Suppressor macrophage treated with lipopolysaccharide for 4 hours (primary cell): ENCODE measurements around the gene PDE4D.
A peak's percentile ranks its signal among the peaks of the same experiment; 100 is the strongest.
"Not testable (repeated sequence)": the region's sequence is repeated elsewhere in the genome, so short reads cannot be mapped to it uniquely, and the experiment has no call there.

Experiments
- DNase-seq: peaks from one replicate; pipeline ENCODE4 v3.0.0-alpha.2; 2020

PDE4D gene

DNA sequence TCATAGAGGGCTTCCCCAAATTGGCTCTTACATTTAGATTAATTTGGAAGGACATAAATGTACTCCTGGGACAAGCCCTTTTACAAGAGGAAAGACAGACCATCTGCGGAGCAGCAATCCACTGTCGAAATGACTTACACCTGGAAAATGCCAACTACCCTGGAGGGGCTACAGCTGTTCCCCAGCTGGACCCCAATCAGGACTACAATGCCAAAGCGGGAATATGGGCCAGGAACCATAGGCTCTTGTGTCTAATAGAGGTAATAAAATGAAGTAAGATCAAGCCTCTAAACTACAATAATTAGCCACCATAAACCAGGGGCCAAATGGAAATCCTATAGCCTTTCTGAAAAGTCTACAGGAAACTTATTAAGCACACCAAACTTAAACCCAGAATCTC, 581.3 kb downstream of the PDE4D start:
- no peak for DNase-seq

GRCh38 chr5:59308685-59309084, 584.8 kb downstream of the PDE4D start:
- not testable (repeated sequence) for DNase-seq

DNA sequence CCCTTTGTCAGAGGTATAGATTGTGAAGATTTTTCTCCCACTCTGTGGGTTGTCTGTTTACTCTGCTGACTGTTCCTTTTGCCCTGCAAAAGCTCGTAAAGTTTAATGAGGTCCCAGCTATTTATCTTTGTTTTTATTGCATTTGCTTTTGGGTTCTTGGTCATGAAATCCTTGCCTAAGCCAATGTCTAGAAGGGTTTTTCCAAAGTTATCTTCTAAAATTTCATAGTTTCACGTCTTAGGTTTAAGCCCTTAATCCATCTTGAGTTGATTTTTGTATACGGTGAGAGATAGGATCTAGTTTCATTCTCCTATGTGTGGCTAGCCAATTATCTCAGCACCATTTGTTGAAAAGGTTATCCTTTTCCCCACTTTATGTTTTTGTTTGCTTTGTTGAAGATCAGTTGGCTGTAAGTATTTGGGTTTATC, 590.2 kb downstream of the PDE4D start:
- not testable (repeated sequence) for DNase-seq

DNA sequence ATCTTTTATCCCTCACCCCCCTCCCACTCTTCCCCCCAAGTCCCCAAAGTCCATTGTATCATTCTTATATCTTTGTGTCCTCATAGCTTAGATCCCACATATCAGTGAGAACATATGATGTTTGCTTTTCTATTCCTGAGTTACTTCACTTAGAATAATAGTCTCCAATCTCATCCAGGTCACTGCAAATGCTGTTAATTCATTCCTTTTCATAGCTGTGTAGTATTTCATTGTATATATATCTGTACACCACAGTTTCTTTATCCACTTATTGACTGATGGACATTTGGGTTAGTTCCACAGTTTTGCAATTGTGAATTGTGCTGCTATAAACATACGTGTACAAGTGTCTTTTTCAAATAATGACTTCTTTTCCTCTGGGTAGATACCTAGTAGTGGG, 591.0 kb downstream of the PDE4D start:
- not testable (repeated sequence) for DNase-seq

- DNase-seq: no peak
These were observed 591.8 kb downstream of the PDE4D start for GRCh38 chr5:59301727-59302126.

- no peak for DNase-seq
These were observed 592.6 kb downstream of the PDE4D start for GRCh38 chr5:59300930-59301329.

- DNase-seq: no peak
These were observed 594.5 kb downstream of the PDE4D start for GRCh38 chr5:59299006-59299405.

DNA sequence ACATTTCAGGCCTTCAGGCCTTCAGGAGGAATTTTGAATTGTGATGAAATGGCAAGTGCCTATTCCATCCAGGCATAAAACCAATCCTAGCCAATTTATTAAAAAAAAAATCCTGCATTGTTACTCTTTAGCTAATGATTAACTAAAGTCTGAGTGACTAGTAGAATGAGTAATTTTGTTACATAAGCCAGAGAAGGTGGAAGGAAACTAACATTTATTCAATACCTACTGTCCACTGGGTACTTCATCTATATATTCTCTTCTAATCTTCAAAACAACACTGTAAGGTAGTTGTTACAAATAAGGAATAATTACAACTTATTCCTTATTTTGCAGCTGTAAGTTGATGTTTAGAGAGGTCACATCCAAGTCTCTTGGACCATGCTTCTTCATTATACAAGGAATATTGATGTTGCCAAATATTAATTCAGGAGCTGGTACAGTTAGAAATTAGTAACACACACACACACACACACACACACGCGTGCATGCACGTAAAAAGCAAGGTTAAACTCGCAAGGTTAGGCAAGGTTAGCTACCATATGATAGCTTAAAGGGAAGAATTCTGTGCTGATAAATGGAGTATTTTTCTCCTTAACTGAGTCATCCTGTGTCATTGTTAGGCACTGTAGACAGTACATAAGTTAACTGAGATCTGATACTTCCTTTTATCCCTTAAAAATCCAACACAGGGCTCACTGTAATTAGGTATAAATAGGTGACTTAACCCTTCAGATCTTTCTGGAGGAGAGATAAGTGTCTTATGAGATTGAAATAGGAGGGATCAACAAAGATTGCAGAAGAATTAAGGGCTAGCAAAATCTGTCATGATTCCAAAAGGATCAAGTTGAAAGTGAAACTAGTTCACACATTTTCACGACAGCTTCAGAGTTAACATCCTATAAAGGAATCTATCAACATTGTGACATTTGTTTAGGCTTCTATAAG, 596.9 kb downstream of the PDE4D start:
- peak; percentile 35 for DNase-seq

DNA sequence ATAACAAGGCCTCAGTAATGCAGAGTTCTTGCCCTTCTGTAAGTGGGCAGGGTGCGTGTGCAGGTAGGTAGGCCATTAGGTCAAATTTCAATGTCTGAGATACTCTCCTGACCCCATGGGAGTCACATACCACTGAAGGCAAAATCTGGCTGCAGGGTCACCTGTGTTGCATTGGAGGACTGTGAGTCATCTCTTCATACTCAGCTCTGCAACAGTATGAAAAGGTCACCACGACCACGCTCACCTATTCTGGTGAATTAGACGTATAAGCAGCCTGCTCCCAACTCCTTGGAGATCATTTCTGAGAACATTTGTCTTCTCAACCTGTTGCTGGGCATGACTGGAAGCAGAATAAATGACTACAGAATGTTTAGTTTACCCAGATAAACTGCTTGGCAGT, 599.8 kb downstream of the PDE4D start:
- no peak for DNase-seq

- no peak for DNase-seq
These were observed 601.6 kb downstream of the PDE4D start for GRCh38 chr5:59291941-59292340.

GRCh38 chr5:59287884-59288283, 605.6 kb downstream of the PDE4D start:
- DNase-seq: no peak

DNA sequence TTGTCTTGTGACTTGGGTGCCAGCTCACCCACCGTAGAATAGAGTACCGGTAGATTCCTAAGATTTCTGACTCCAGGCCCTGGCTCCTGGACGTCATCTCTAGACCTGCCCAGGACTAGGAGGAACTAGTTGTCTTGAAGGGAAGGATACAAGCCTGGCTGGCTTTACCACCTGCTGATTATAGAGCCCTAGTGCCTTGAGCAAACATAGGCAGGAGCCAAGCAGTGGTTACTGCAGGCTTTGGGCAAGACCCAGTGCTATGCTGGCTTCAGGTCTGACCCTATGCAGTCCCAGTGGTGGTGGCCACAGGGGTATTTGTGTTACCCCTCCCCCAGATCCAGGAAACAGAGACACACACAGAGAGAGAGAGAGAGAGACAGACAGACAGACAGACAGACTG, 606.2 kb downstream of the PDE4D start:
- no peak for DNase-seq

GRCh38 chr5:59286510-59286909, 607.0 kb downstream of the PDE4D start:
- no peak for DNase-seq

DNA sequence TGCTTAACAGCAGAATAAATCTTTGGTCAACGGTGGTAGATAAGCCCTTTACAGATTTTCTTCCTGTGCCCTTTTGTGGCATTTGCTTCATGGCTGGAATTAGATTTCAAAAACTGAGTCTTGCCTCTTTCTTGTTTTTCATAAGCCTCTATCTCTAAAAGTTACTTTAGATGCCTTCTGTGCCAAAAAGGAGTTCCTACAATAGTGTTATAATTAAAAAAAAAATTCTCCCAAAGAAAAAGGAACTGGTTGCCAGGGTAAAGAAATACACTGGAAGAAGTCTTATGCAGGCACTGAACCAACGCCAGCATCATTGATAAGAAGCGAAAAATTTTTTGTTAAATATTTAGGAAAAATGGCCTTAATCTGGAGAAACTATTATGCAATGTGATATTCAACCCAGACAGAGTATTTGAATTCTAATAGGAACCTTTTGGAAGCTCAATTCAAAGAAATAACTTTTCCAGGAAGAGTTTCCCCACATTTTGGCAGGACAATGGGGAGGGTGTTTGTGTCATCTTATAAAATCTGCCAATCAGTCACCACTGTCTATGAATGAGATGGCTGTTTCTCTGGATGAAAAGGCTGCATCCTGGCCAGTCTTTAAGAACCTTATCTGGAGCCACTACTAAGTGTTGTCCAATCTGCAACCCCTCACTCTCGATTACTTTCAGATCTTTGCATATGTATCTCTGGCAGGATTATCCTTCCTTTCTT, 608.1 kb downstream of the PDE4D start:
- DNase-seq: no peak

- DNase-seq: no peak
These were observed 610.8 kb downstream of the PDE4D start for GRCh38 chr5:59282726-59283125.

DNA sequence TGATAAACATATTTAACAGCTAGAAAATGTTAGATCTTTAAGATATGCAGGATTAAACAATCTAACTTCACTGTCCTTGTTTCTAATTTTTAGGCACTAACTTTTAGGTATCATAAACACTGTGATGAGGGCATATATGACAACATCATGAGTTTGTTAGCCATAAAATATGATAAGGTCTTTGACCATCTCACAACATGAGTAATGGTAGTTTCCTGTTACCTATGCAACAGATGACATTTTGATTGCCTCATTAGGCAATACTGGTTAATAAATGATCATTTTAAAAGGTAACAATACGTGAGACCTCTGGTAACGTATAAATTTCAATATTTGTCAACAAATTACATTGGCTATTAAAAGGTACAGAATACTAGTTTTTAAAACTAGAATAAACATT, 613.5 kb downstream of the PDE4D start:
- DNase-seq: no peak

DNA sequence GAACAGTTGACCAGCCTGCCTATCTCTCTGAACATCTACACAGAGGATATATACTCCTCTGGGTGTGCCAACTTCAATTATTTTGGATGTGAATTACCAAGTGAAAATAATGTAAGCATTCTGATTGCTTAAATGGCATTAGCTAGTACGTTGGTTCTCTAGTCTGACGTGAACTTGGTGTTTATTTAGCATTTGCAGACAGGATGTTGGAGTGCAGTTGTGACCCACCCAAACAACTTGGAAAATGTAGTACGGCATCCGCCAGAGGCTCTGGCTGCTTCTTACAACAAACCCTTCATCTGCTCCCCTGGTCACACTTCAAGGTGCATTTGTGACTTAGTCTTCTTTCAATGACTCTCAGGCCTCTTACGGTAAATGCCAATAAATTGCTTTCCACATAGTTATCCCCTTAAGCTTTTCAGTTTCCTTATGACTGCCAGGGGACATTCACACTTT, 616.6 kb downstream of the PDE4D start:
- DNase-seq: no peak

- DNase-seq: no peak
These were observed 617.2 kb downstream of the PDE4D start for GRCh38 chr5:59276325-59276675.

DNA sequence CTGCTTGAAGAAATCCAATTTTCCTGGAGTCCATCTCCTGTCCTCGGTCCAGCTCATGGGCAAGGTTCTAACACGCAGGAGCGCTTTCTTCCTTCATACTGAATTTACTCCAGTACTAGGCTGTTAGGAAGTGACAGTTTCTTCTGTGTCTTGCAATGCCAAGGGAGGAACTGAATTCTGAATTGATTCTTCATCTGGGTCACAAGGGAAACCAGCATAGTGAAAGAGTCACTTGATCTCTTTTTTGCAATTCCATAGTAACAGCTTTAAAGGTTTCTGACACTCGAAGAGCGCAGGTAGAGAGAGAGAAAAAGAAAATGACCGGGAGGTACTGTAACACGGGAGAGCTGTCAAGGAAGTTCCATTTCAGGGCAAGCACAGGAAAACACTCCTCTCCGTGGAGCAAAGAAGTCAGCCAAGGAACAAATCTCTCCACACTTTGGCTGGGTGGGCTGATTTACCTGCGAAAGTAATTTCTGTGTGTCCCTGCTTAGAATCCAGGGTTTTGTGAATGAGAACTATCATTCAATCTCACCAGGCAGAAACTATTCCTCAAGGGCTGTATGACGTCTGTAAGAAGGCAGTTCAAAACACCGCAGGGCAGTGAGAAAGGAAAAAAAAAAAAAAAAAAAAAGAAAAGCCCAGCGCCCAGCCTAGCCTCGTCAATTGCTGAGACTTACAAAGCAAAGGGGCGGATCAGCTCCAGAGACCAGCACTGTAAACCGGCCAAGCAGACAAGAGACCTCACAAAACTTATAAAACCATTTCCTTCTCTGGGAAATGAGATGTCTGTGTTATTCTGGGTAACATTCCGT, 617.8 kb downstream of the PDE4D start:
- peak; percentile 49 for DNase-seq

DNA sequence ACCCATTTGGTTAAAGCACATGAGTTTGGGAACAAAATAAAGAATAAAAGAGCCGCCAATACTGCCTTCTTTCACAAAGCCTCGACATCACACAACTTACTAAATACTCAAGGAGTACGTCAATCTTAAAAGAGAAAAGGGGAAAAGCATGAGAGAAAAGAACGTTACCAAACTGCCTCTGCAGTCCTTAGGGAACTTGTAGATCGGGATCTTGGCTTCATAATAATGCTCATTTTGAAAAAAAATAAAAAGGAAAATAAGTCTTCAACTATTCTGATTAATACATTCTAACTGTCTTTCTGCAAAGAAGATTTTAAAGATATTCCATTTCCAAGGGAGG, 618.4 kb downstream of the PDE4D start:
- peak; percentile 18 for DNase-seq

DNA sequence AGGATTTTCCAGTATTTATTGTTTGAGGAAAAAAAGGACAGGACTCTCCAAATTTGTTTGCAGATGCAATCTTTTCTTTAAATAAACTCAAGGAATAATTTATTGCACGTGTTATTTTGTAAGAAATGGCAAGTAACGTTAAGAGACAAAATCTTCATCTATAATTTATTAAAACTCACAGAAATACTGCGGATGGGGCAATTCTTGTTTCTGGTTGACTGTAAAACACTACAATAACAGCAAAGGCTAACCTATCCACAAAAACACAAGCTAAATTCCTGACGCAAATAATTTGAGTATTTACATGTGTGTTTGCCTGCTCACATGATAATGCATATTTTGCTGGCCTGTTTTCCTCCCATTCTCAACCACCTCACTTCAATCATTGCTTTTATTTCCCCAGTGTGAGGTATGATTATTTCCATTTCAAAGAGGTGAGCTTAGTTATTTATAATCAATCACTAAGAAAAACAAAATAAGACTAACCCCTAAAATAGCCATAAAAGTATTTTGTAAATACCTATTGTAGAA, 619.4 kb downstream of the PDE4D start:
- no peak for DNase-seq

GRCh38 chr5:59272809-59273427, 620.6 kb downstream of the PDE4D start:
- DNase-seq: no peak
